ENCODE measurements around the gene RNF212B.

The RNF212B gene

DNA sequence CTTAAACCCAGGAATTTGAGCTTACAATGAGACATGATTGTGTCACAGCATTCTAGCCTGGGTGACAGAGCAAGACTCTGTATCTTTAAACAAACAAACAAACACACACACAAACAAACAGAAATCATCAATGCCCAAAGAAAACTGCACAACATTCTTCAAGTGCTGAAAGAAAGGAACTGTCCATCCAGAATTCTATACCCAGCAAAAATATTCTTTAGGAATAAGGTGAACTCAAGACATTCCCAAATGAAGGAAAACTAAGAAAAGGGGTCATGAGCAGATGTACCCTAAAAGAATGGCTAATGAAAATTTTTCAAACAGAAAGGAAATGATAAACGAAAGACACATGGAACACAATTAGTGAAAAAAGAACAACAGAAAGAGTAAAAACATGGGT is 22.3 kb upstream of the RNF212B start:
- no peak for TF ChIP-seq SPI1 (IDR thresholded peaks at IDR 0.05; ENCODE audit: borderline replicate concordance, low read depth)
- TF ChIP-seq, protein P1, sequence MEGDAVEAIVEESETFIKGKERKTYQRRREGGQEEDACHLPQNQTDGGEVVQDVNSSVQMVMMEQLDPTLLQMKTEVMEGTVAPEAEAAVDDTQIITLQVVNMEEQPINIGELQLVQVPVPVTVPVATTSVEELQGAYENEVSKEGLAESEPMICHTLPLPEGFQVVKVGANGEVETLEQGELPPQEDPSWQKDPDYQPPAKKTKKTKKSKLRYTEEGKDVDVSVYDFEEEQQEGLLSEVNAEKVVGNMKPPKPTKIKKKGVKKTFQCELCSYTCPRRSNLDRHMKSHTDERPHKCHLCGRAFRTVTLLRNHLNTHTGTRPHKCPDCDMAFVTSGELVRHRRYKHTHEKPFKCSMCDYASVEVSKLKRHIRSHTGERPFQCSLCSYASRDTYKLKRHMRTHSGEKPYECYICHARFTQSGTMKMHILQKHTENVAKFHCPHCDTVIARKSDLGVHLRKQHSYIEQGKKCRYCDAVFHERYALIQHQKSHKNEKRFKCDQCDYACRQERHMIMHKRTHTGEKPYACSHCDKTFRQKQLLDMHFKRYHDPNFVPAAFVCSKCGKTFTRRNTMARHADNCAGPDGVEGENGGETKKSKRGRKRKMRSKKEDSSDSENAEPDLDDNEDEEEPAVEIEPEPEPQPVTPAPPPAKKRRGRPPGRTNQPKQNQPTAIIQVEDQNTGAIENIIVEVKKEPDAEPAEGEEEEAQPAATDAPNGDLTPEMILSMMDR (IDR thresholded peaks at IDR 0.05; ENCODE audit: insufficient read depth, low read length): no peak
- no peak for TF ChIP-seq POLR2AphosphoS5 (IDR thresholded peaks at IDR 0.05; ENCODE audit: low read depth)
- no peak for TF ChIP-seq GABPA (IDR thresholded peaks at IDR 0.05; ENCODE audit: low read depth)
- no peak for TF ChIP-seq REST (IDR thresholded peaks at IDR 0.05; ENCODE audit: insufficient replicate concordance, low read depth)
- Histone ChIP-seq H3K27ac (replicated peaks) (no peak overlapping the region), H3K27me3 (ENCODE audit: insufficient read depth, poor library complexity, severe bottlenecking) (no peaks in the 10 kb centered on the region), H3K4me3 (replicated peaks; ENCODE audit: insufficient read depth, low read length) (no peak overlapping the region)
- no peak for DNase-seq (ENCODE audit: low read depth in 1 of 2, low spot score in 1 of 2)

GRCh38 chr14:23217032-23218020 is 20.4 kb upstream of the RNF212B start:
- TF ChIP-seq SPI1 (IDR thresholded peaks at IDR 0.05; ENCODE audit: borderline replicate concordance, low read depth): no peak
- TF ChIP-seq, protein P1 (IDR thresholded peaks at IDR 0.05; ENCODE audit: insufficient read depth, low read length): no peak
- no peak for TF ChIP-seq GABPA (IDR thresholded peaks at IDR 0.05; ENCODE audit: low read depth)
- TF ChIP-seq POLR2AphosphoS5 (IDR thresholded peaks at IDR 0.05; ENCODE audit: low read depth): no peak
- no peak for TF ChIP-seq REST (IDR thresholded peaks at IDR 0.05; ENCODE audit: insufficient replicate concordance, low read depth)
- no peak for DNase-seq (ENCODE audit: low read depth in 1 of 2, low spot score in 1 of 2)
- H3K4me3 ChIP-seq (replicated peaks; ENCODE audit: insufficient read depth, low read length): no peak overlapping the region
- no peaks in the 10 kb centered on the region for H3K27me3 ChIP-seq (ENCODE audit: insufficient read depth, poor library complexity, severe bottlenecking)
- H3K27ac ChIP-seq (replicated peaks): no peak overlapping the region

GRCh38 chr14:23219075-23219474 is 18.7 kb upstream of the RNF212B start:
- no peak overlapping the region for H3K27ac ChIP-seq (replicated peaks)

More at GRCh38 chr14:23219075-23219474, 18.7 kb upstream of the RNF212B start:
- TF ChIP-seq GABPA (IDR thresholded peaks at IDR 0.05; ENCODE audit: low read depth) (no peak), POLR2AphosphoS5 (IDR thresholded peaks at IDR 0.05; ENCODE audit: low read depth) (no peak), SPI1 (IDR thresholded peaks at IDR 0.05; ENCODE audit: borderline replicate concordance, low read depth) (no peak), REST (IDR thresholded peaks at IDR 0.05; ENCODE audit: insufficient replicate concordance, low read depth) (no peak)
- TF ChIP-seq, protein P1 (IDR thresholded peaks at IDR 0.05; ENCODE audit: insufficient read depth, low read length): no peak
- DNase-seq (ENCODE audit: low read depth in 1 of 2, low spot score in 1 of 2): no peak
- no peak overlapping the region for H3K4me3 ChIP-seq (replicated peaks; ENCODE audit: insufficient read depth, low read length)
- no peaks in the 10 kb centered on the region for H3K27me3 ChIP-seq (ENCODE audit: insufficient read depth, poor library complexity, severe bottlenecking)
